WTC11 (cell line): ENCODE data around the gene DCTN2. TPM values are rescaled to one million over a fixed set of nuclear protein-coding genes. Genes with fewer than 3 reads are reported as not detected.

ENCODE experiments used
- ATAC-seq: fragments of 200-7000 bp; cut with Tn5 transposase; 2 replicates; pipeline ENCODE4 v1.10.0; 2021; ENCODE audit warnings: mild to moderate bottlenecking, moderate library complexity
- CTCF ChIA-PET: fragments of 300-600 bp; sonication (Branson Sonifier 250); formaldehyde crosslinking; loops from one replicate; lab custom pipeline; 2021; ENCODE audit warnings: antibody characterized with exemption; lab: Charles Lee
- POLR2A ChIA-PET: fragments of 350-600 bp; sonication (Branson Sonifier 250); formaldehyde crosslinking; loops from one replicate; lab custom pipeline; 2021; ENCODE audit warnings: antibody characterized with exemption; lab: Charles Lee
- DNase-seq: peaks from one replicate; pipeline ENCODE4 v3.0.0; 2021; ENCODE audit warnings: low spot score
- H3K27ac Mint-ChIP-seq: 2 replicates; pipeline ENCODE4 v1.8.0; 2021; ENCODE audit warnings: mixed read lengths
- H3K27me3 Mint-ChIP-seq: 2 replicates; pipeline ENCODE4 v1.8.0; 2021; ENCODE audit warnings: low read depth, mild to moderate bottlenecking, moderate library complexity, mixed read lengths
- H3K36me3 Mint-ChIP-seq: 2 replicates; pipeline ENCODE4 v1.8.0; 2021; ENCODE audit warnings: mixed read lengths
- H3K4me1 Mint-ChIP-seq: 2 replicates; pipeline ENCODE4 v1.8.0; 2022; ENCODE audit warnings: mixed read lengths
- H3K4me3 Mint-ChIP-seq: 2 replicates; pipeline ENCODE4 v1.8.0; 2021; ENCODE audit warnings: mild to moderate bottlenecking, moderate library complexity, mixed read lengths
- H3K9me3 Mint-ChIP-seq: 2 replicates; pipeline ENCODE4 v1.8.0; 2021; ENCODE audit warnings: mixed read lengths
- CREB1 ChIP-seq: sonication (generic); formaldehyde crosslinking; IDR thresholded peaks from 2 replicates; pipeline ENCODE4 v1.8.0; 2023; ENCODE audit warnings: mild to moderate bottlenecking, missing genetic modification reagents
- GABPB1 ChIP-seq: sonication (generic); formaldehyde crosslinking; IDR thresholded peaks from 2 replicates; pipeline ENCODE4 v1.8.1; 2023; ENCODE audit warnings: mild to moderate bottlenecking, missing genetic modification reagents
- JUN ChIP-seq: sonication (generic); formaldehyde crosslinking; IDR thresholded peaks from 2 replicates; pipeline ENCODE4 v1.8.0; 2023; ENCODE audit warnings: mild to moderate bottlenecking, missing genetic modification reagents
- NR3C1 ChIP-seq: sonication (generic); formaldehyde crosslinking; conservative IDR thresholded peaks from 2 replicates; pipeline ENCODE4 v1.8.1; 2023; ENCODE audit warnings: low read depth, mild to moderate bottlenecking, missing genetic modification reagents
- OVOL2 ChIP-seq: fragments of 250-450 bp; sonication (Bioruptor Pico); IDR thresholded peaks from 2 replicates; pipeline ENCODE4 v1.9.0; 2021; ENCODE audit warnings: mild to moderate bottlenecking, borderline replicate concordance
- PRDM15 ChIP-seq: sonication (generic); formaldehyde crosslinking; IDR thresholded peaks from 2 replicates; pipeline ENCODE4 v1.8.0; 2022; ENCODE audit warnings: missing genetic modification reagents
- USF2 ChIP-seq: sonication (generic); formaldehyde crosslinking; IDR thresholded peaks from 2 replicates; pipeline ENCODE4 v1.8.1; 2023; ENCODE audit warnings: mild to moderate bottlenecking, missing genetic modification reagents, moderate library complexity
- ZNF138 ChIP-seq: sonication (generic); formaldehyde crosslinking; conservative IDR thresholded peaks from 2 replicates; pipeline ENCODE4 v1.8.1; 2022; ENCODE audit warnings: mild to moderate bottlenecking, moderate library complexity, missing genetic modification reagents
- ZNF671 ChIP-seq: fragments of 250-450 bp; sonication (Bioruptor Pico); IDR thresholded peaks from 2 replicates; pipeline ENCODE4 v1.8.0; 2021; ENCODE audit warnings: mild to moderate bottlenecking
- total RNA-seq: library from RNA; stranded (reverse); gene quantifications from 3 replicates; pipeline ENCODE4 v1.2.3, GENCODE V29; 2021
- TF ChIP-seq, protein P1 (sequence below): sonication (generic); formaldehyde crosslinking; IDR thresholded peaks from 2 replicates; pipeline ENCODE4 v1.8.0; 2023; ENCODE audit warnings: missing genetic modification reagents, mild to moderate bottlenecking, borderline replicate concordance
- TF ChIP-seq, protein P2 (sequence below): sonication (generic); formaldehyde crosslinking; IDR thresholded peaks from 2 replicates; pipeline ENCODE4 v1.8.0; 2022; ENCODE audit warnings: mild to moderate bottlenecking, missing genetic modification reagents
- TF ChIP-seq, protein P3 (sequence below): sonication (generic); formaldehyde crosslinking; conservative IDR thresholded peaks from 2 replicates; pipeline ENCODE4 v1.8.1; 2023; ENCODE audit warnings: mild to moderate bottlenecking, low read depth, missing genetic modification reagents, moderate library complexity
- TF ChIP-seq, protein P4 (sequence below): fragments of 250-450 bp; sonication (Bioruptor Pico); IDR thresholded peaks from 2 replicates; pipeline ENCODE4 v1.9.0; 2021; ENCODE audit warnings: mild to moderate bottlenecking, borderline replicate concordance
- TF ChIP-seq, protein P5 (sequence below): sonication (generic); formaldehyde crosslinking; IDR thresholded peaks from 2 replicates; pipeline ENCODE4 v1.8.0; 2022; ENCODE audit warnings: mild to moderate bottlenecking, missing genetic modification reagents

Gene DCTN2
- total RNA-seq, 1 experiment from 2014 or later, result 93.5 TPM

DNA sequence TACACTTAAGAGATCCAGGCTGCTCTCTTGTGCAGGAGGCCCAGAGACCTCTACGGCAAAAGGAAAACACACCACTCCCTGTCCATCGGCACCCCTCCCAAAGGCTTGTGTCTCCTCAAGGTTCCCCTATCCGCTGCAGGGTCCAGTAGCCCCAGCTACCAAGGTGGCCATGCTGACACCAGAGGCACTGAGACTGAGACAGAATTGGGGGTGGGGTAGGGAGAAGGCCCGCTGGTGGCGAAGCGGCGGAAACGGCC is 27.3 kb downstream of the DCTN2 start (continued):
- TF ChIP-seq, protein P1, sequence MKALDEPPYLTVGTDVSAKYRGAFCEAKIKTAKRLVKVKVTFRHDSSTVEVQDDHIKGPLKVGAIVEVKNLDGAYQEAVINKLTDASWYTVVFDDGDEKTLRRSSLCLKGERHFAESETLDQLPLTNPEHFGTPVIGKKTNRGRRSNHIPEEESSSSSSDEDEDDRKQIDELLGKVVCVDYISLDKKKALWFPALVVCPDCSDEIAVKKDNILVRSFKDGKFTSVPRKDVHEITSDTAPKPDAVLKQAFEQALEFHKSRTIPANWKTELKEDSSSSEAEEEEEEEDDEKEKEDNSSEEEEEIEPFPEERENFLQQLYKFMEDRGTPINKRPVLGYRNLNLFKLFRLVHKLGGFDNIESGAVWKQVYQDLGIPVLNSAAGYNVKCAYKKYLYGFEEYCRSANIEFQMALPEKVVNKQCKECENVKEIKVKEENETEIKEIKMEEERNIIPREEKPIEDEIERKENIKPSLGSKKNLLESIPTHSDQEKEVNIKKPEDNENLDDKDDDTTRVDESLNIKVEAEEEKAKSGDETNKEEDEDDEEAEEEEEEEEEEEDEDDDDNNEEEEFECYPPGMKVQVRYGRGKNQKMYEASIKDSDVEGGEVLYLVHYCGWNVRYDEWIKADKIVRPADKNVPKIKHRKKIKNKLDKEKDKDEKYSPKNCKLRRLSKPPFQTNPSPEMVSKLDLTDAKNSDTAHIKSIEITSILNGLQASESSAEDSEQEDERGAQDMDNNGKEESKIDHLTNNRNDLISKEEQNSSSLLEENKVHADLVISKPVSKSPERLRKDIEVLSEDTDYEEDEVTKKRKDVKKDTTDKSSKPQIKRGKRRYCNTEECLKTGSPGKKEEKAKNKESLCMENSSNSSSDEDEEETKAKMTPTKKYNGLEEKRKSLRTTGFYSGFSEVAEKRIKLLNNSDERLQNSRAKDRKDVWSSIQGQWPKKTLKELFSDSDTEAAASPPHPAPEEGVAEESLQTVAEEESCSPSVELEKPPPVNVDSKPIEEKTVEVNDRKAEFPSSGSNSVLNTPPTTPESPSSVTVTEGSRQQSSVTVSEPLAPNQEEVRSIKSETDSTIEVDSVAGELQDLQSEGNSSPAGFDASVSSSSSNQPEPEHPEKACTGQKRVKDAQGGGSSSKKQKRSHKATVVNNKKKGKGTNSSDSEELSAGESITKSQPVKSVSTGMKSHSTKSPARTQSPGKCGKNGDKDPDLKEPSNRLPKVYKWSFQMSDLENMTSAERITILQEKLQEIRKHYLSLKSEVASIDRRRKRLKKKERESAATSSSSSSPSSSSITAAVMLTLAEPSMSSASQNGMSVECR (CRISPR knock-in tag), result no peak
- TF ChIP-seq JUN (CRISPR knock-in tag) (no peak), USF2 (no peak), CREB1 (CRISPR knock-in tag) (0 out of 2 replicates have a peak, but pooled peaks have one; percentile 5), NR3C1 (no peak)
- TF ChIP-seq, protein P2, sequence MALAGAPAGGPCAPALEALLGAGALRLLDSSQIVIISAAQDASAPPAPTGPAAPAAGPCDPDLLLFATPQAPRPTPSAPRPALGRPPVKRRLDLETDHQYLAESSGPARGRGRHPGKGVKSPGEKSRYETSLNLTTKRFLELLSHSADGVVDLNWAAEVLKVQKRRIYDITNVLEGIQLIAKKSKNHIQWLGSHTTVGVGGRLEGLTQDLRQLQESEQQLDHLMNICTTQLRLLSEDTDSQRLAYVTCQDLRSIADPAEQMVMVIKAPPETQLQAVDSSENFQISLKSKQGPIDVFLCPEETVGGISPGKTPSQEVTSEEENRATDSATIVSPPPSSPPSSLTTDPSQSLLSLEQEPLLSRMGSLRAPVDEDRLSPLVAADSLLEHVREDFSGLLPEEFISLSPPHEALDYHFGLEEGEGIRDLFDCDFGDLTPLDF (CRISPR knock-in tag), result peak; percentile 18; the same call in 1 of the 2 replicates
- TF ChIP-seq, protein P3, sequence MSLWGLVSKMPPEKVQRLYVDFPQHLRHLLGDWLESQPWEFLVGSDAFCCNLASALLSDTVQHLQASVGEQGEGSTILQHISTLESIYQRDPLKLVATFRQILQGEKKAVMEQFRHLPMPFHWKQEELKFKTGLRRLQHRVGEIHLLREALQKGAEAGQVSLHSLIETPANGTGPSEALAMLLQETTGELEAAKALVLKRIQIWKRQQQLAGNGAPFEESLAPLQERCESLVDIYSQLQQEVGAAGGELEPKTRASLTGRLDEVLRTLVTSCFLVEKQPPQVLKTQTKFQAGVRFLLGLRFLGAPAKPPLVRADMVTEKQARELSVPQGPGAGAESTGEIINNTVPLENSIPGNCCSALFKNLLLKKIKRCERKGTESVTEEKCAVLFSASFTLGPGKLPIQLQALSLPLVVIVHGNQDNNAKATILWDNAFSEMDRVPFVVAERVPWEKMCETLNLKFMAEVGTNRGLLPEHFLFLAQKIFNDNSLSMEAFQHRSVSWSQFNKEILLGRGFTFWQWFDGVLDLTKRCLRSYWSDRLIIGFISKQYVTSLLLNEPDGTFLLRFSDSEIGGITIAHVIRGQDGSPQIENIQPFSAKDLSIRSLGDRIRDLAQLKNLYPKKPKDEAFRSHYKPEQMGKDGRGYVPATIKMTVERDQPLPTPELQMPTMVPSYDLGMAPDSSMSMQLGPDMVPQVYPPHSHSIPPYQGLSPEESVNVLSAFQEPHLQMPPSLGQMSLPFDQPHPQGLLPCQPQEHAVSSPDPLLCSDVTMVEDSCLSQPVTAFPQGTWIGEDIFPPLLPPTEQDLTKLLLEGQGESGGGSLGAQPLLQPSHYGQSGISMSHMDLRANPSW (CRISPR knock-in tag), result no peak
- TF ChIP-seq, all 79 proteins: peak for 6

- CTCF ChIA-PET, result interaction anchor here (1.6 to 2.0 kb wide), 2 partner anchors 60 to 64 kb away, joined by 4 to 8 read pairs; partner anchors contain the start of gene GLI1
- peaks cover 3% of the 10 kb centered on the region; the same call in 1 of the 2 replicates for H3K27me3 Mint-ChIP-seq
- peak; percentile 25 for DNase-seq
- POLR2A ChIA-PET, result interaction anchor here (0.9 to 2.2 kb wide), 5 partner anchors 10 to 60 kb away, joined by 3 to 9 read pairs (median 4); partner anchors contain the start of gene GLI1
- peaks cover 48% of the 10 kb centered on the region for H3K36me3 Mint-ChIP-seq
- H3K4me3 Mint-ChIP-seq, result peak overlapping the region; percentile 96
- ATAC-seq, result no peak
- H3K4me1 Mint-ChIP-seq, result peaks cover 37% of the 10 kb centered on the region
- peak overlapping the region; percentile 100 for H3K27ac Mint-ChIP-seq
- H3K9me3 Mint-ChIP-seq, result no peaks in the 10 kb centered on the region
- no peak for TF ChIP-seq PRDM15 (CRISPR knock-in tag)
- no peak for TF ChIP-seq OVOL2 (CRISPR knock-in tag)
- TF ChIP-seq CREB1 (CRISPR knock-in tag), result 0 out of 2 replicates have a peak, but pooled peaks have one; percentile 32
- peak; percentile 80 for TF ChIP-seq GABPB1 (CRISPR knock-in tag)
- TF ChIP-seq ZNF671 (CRISPR knock-in tag), result no peak
- TF ChIP-seq, protein P4, sequence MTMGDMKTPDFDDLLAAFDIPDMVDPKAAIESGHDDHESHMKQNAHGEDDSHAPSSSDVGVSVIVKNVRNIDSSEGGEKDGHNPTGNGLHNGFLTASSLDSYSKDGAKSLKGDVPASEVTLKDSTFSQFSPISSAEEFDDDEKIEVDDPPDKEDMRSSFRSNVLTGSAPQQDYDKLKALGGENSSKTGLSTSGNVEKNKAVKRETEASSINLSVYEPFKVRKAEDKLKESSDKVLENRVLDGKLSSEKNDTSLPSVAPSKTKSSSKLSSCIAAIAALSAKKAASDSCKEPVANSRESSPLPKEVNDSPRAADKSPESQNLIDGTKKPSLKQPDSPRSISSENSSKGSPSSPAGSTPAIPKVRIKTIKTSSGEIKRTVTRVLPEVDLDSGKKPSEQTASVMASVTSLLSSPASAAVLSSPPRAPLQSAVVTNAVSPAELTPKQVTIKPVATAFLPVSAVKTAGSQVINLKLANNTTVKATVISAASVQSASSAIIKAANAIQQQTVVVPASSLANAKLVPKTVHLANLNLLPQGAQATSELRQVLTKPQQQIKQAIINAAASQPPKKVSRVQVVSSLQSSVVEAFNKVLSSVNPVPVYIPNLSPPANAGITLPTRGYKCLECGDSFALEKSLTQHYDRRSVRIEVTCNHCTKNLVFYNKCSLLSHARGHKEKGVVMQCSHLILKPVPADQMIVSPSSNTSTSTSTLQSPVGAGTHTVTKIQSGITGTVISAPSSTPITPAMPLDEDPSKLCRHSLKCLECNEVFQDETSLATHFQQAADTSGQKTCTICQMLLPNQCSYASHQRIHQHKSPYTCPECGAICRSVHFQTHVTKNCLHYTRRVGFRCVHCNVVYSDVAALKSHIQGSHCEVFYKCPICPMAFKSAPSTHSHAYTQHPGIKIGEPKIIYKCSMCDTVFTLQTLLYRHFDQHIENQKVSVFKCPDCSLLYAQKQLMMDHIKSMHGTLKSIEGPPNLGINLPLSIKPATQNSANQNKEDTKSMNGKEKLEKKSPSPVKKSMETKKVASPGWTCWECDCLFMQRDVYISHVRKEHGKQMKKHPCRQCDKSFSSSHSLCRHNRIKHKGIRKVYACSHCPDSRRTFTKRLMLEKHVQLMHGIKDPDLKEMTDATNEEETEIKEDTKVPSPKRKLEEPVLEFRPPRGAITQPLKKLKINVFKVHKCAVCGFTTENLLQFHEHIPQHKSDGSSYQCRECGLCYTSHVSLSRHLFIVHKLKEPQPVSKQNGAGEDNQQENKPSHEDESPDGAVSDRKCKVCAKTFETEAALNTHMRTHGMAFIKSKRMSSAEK, result no peak
- TF ChIP-seq, protein P5, sequence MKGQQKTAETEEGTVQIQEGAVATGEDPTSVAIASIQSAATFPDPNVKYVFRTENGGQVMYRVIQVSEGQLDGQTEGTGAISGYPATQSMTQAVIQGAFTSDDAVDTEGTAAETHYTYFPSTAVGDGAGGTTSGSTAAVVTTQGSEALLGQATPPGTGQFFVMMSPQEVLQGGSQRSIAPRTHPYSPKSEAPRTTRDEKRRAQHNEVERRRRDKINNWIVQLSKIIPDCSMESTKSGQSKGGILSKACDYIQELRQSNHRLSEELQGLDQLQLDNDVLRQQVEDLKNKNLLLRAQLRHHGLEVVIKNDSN (CRISPR knock-in tag), result no peak
- no peak for TF ChIP-seq ZNF138 (CRISPR knock-in tag)
Observed at GRCh38 chr12:57518920-57519795, 27.8 kb downstream of the DCTN2 start.
